SK-N-SH treated with all-trans-retinoic acid at 6 μM for 48 hours (cell line): ENCODE measurements around the gene DAND5.
"Not testable (repeated sequence)": the region's sequence is repeated elsewhere in the genome, so short reads cannot be mapped to it uniquely, and the experiment has no call there.

Source experiments
- ATAC-seq: fragments of 200-7000 bp; cut with Tn5 transposase; 3 replicates; pipeline ENCODE4 v1.9.1; 2020; ENCODE audit warnings: mild to moderate bottlenecking, moderate library complexity
- ARNTL ChIP-seq: fragments of 450-650 bp; formaldehyde crosslinking; IDR thresholded peaks from 2 replicates; pipeline ENCODE4 v1.5.0; 2020; ENCODE audit warnings: low read depth, mild to moderate bottlenecking, moderate library complexity, borderline replicate concordance
- BACH2 ChIP-seq: fragments of 250-450 bp; sonication (Bioruptor Pico); IDR thresholded peaks from 2 replicates; pipeline ENCODE4 v1.9.0; 2021; ENCODE audit warnings: mild to moderate bottlenecking, borderline replicate concordance
- CREB5 ChIP-seq: fragments of 250-450 bp; sonication (Bioruptor Pico); IDR thresholded peaks from 2 replicates; pipeline ENCODE4 v1.5.1; 2020; ENCODE audit warnings: low read depth, mild to moderate bottlenecking, moderate library complexity
- CSDC2 ChIP-seq: fragments of 250-450 bp; sonication (Bioruptor Pico); IDR thresholded peaks from 2 replicates; pipeline ENCODE4 v1.5.0; 2020; ENCODE audit warnings: mild to moderate bottlenecking, moderate library complexity
- ESRRG ChIP-seq: fragments of 250-450 bp; sonication (Bioruptor Pico); IDR thresholded peaks from 2 replicates; pipeline ENCODE4 v1.6.1; 2021; ENCODE audit warnings: mild to moderate bottlenecking
- GLIS3 ChIP-seq: fragments of 250-450 bp; sonication (Bioruptor Pico); IDR thresholded peaks from 2 replicates; pipeline ENCODE4 v1.5.0; 2020; ENCODE audit warnings: mild to moderate bottlenecking, moderate library complexity
- ISL1 ChIP-seq: fragments of 250-450 bp; sonication (Bioruptor Pico); IDR thresholded peaks from 2 replicates; pipeline ENCODE4 v2.1.2; 2022; ENCODE audit warnings: mild to moderate bottlenecking, moderate library complexity
- PATZ1 ChIP-seq: fragments of 250-450 bp; sonication (Bioruptor Pico); IDR thresholded peaks from 2 replicates; pipeline ENCODE4 v1.8.0; 2020; ENCODE audit warnings: mild to moderate bottlenecking, moderate library complexity, borderline replicate concordance
- POU6F1 ChIP-seq: fragments of 250-450 bp; sonication (Bioruptor Pico); IDR thresholded peaks from 2 replicates; pipeline ENCODE4 v1.8.0; 2021; ENCODE audit warnings: low read depth, mild to moderate bottlenecking, moderate library complexity, borderline replicate concordance
- PPARA ChIP-seq: fragments of 250-450 bp; sonication (Bioruptor Pico); IDR thresholded peaks from 2 replicates; pipeline ENCODE4 v1.5.0; 2020; ENCODE audit warnings: mild to moderate bottlenecking, borderline replicate concordance
- RARB ChIP-seq: fragments of 250-450 bp; sonication (Bioruptor Pico); IDR thresholded peaks from 2 replicates; pipeline ENCODE4 v1.8.0; 2021; ENCODE audit warnings: mild to moderate bottlenecking, moderate library complexity
- SNAI2 ChIP-seq: fragments of 250-450 bp; sonication (Bioruptor Pico); IDR thresholded peaks from 2 replicates; pipeline ENCODE4 v1.5.0; 2020; ENCODE audit warnings: mild to moderate bottlenecking, moderate library complexity
- TCF4 ChIP-seq: fragments of 250-450 bp; sonication (Bioruptor Pico); IDR thresholded peaks from 2 replicates; pipeline ENCODE4 v1.8.0; 2021; ENCODE audit warnings: mild to moderate bottlenecking, moderate library complexity, borderline replicate concordance
- TOX ChIP-seq: fragments of 250-450 bp; sonication (Bioruptor Pico); IDR thresholded peaks from 2 replicates; pipeline ENCODE4 v1.8.0; 2021; ENCODE audit warnings: mild to moderate bottlenecking, moderate library complexity, borderline replicate concordance
- TSHZ2 ChIP-seq: fragments of 250-450 bp; sonication (Bioruptor Pico); IDR thresholded peaks from 2 replicates; pipeline ENCODE4 v1.5.0; 2020; ENCODE audit warnings: mild to moderate bottlenecking, moderate library complexity
- ZFP3 ChIP-seq: fragments of 250-450 bp; sonication (Bioruptor Pico); IDR thresholded peaks from 2 replicates; pipeline ENCODE4 v1.5.0; 2020; ENCODE audit warnings: mild to moderate bottlenecking, moderate library complexity
- ZFP30 ChIP-seq: fragments of 450-650 bp; formaldehyde crosslinking; IDR thresholded peaks from 2 replicates; pipeline ENCODE4 v1.5.0; 2022; ENCODE audit warnings: mild to moderate bottlenecking, moderate library complexity
- ZNF565 ChIP-seq: fragments of 450-650 bp; formaldehyde crosslinking; conservative IDR thresholded peaks from 2 replicates; pipeline ENCODE4 v1.5.0; 2020; ENCODE audit warnings: low read depth, mild to moderate bottlenecking, moderate library complexity
- ZNF8 ChIP-seq: fragments of 450-650 bp; formaldehyde crosslinking; IDR thresholded peaks from 2 replicates; pipeline ENCODE4 v1.5.0; 2020; ENCODE audit warnings: mild to moderate bottlenecking, moderate library complexity

Gene DAND5

GRCh38 chr19:12975221-12975741, 5.9 kb downstream of the DAND5 start:
- no peak for ATAC-seq
- TF ChIP-seq SNAI2 (CRISPR knock-in tag) (no peak), PATZ1 (no peak), CREB5 (CRISPR knock-in tag) (no peak)
- TF ChIP-seq, all 23 proteins: peak for 0

- ATAC-seq: not testable (repeated sequence)
Observed at GRCh38 chr19:12976109-12976508, 6.7 kb downstream of the DAND5 start.

- no peak for TF ChIP-seq GLIS3 (CRISPR knock-in tag)
- no peak for TF ChIP-seq RARB (CRISPR knock-in tag)
- no peak for TF ChIP-seq ZNF8 (CRISPR knock-in tag)
- TF ChIP-seq ISL1: no peak
- no peak for TF ChIP-seq TSHZ2
- TF ChIP-seq SNAI2 (CRISPR knock-in tag): no peak
- TF ChIP-seq PATZ1: no peak
- no peak for TF ChIP-seq ZFP30 (CRISPR knock-in tag)
- no peak for ATAC-seq
Observed at GRCh38 chr19:12979974-12980373, 10.6 kb downstream of the DAND5 start.

- TF ChIP-seq SNAI2 (CRISPR knock-in tag): no peak
- no peak for TF ChIP-seq CSDC2 (CRISPR knock-in tag)
- no peak for TF ChIP-seq ZFP3 (CRISPR knock-in tag)
- TF ChIP-seq TCF4 (CRISPR knock-in tag): no peak
- no peak for TF ChIP-seq BACH2 (CRISPR knock-in tag)
- TF ChIP-seq POU6F1 (CRISPR knock-in tag): no peak
- TF ChIP-seq PPARA (CRISPR knock-in tag): no peak
- TF ChIP-seq RARB (CRISPR knock-in tag): no peak
- no peak for TF ChIP-seq ZFP30 (CRISPR knock-in tag)
- no peak for TF ChIP-seq TOX (CRISPR knock-in tag)
- TF ChIP-seq ESRRG (CRISPR knock-in tag): no peak
- ATAC-seq: no peak
Observed at GRCh38 chr19:12982648-12983047, 13.3 kb downstream of the DAND5 start.

- ATAC-seq: no peak
- TF ChIP-seq ARNTL (no peak), ZNF565 (CRISPR knock-in tag) (no peak), POU6F1 (CRISPR knock-in tag) (no peak)
Observed at GRCh38 chr19:12983091-12983490, 13.7 kb downstream of the DAND5 start.
